H9 (cell line): ENCODE data around the gene RGL2. TPM values are rescaled to one million over a fixed set of nuclear protein-coding genes. Genes with fewer than 3 reads are reported as not detected.

ENCODE experiments used
- DNase-seq: peaks from one replicate; pipeline ENCODE4 v3.0.0-alpha.2; 2017
- H2AFZ ChIP-seq: one replicate; pipeline ENCODE4 v1.6.1; 2013; ENCODE audit warnings: mild to moderate bottlenecking, low read length, control low read depth, moderate library complexity
- H2AK5ac ChIP-seq: 2 replicates; pipeline ENCODE4 v1.6.1; 2013; ENCODE audit warnings: low read length, control low read depth, mixed read lengths; ENCODE audit not compliant: insufficient read length
- H2BK120ac ChIP-seq: one replicate; pipeline ENCODE4 v1.6.1; 2013; ENCODE audit warnings: low read depth, mild to moderate bottlenecking, low read length, control low read depth, inconsistent platforms; ENCODE audit not compliant: poor library complexity, severe bottlenecking
- H2BK12ac ChIP-seq: 2 replicates; pipeline ENCODE4 v1.6.1; 2013; ENCODE audit warnings: low read length, control low read depth, mixed read lengths, low read depth; ENCODE audit not compliant: insufficient read length
- H2BK15ac ChIP-seq: 2 replicates; pipeline ENCODE4 v1.6.1; 2013; ENCODE audit warnings: low read depth, low read length, control low read depth
- H2BK20ac ChIP-seq: one replicate; pipeline ENCODE4 v1.6.1; 2013; ENCODE audit warnings: low read depth, mild to moderate bottlenecking, low read length, control low read depth, inconsistent platforms; ENCODE audit not compliant: poor library complexity, severe bottlenecking
- H2BK5ac ChIP-seq: 2 replicates; pipeline ENCODE4 v1.6.1; 2013; ENCODE audit warnings: low read length, control low read depth, mixed read lengths; ENCODE audit not compliant: insufficient read length
- H3K14ac ChIP-seq: 2 replicates; pipeline ENCODE4 v1.6.1; 2013; ENCODE audit warnings: low read length, control low read depth; ENCODE audit not compliant: insufficient read depth
- H3K18ac ChIP-seq: 2 replicates; pipeline ENCODE4 v1.6.1; 2013; ENCODE audit warnings: low read depth, mild to moderate bottlenecking, mixed read lengths, low read length, control low read depth; ENCODE audit not compliant: insufficient read length
- H3K23ac ChIP-seq: 2 replicates; pipeline ENCODE4 v1.6.1; 2013; ENCODE audit warnings: low read length, control low read depth, mixed read lengths, low read depth; ENCODE audit not compliant: insufficient read length
- H3K23me2 ChIP-seq: 2 replicates; pipeline ENCODE4 v1.6.1; 2013; ENCODE audit warnings: low read depth, mild to moderate bottlenecking, mixed read lengths, low read length, control low read depth; ENCODE audit not compliant: insufficient read length, poor library complexity, severe bottlenecking
- H3K27ac ChIP-seq: 2 replicates; pipeline ENCODE4 v1.5.1; 2013; ENCODE audit warnings: low read length, control low read depth, mixed read lengths, low read depth; ENCODE audit not compliant: insufficient read length
- H3K27me3 ChIP-seq: 2 replicates; pipeline ENCODE4 v1.6.1; 2013; ENCODE audit warnings: low read length, control low read depth, inconsistent platforms; ENCODE audit not compliant: insufficient read depth
- H3K4ac ChIP-seq: 2 replicates; pipeline ENCODE4 v1.6.1; 2013; ENCODE audit warnings: low read depth, mild to moderate bottlenecking, control low read depth, inconsistent platforms, low read length, moderate library complexity
- H3K4me1 ChIP-seq: 2 replicates; pipeline ENCODE4 v1.6.1; 2013; ENCODE audit warnings: low read length, control low read depth, inconsistent platforms; ENCODE audit not compliant: insufficient read depth
- H3K4me2 ChIP-seq: 2 replicates; pipeline ENCODE4 v1.6.1; 2013; ENCODE audit warnings: low read length, control low read depth, mixed read lengths; ENCODE audit not compliant: insufficient read length, insufficient read depth
- H3K56ac ChIP-seq: 2 replicates; pipeline ENCODE4 v1.6.1; 2013; ENCODE audit warnings: low read depth, mild to moderate bottlenecking, mixed read lengths, low read length, control low read depth; ENCODE audit not compliant: insufficient read length
- H3K79me1 ChIP-seq: 2 replicates; pipeline ENCODE4 v1.6.1; 2013; ENCODE audit warnings: low read depth, mild to moderate bottlenecking, moderate library complexity, low read length, control low read depth, inconsistent platforms; ENCODE audit not compliant: insufficient read depth, poor library complexity, severe bottlenecking
- H3K79me2 ChIP-seq: 2 replicates; pipeline ENCODE4 v1.6.1; 2013; ENCODE audit warnings: low read length, control low read depth, inconsistent platforms; ENCODE audit not compliant: insufficient read depth
- H3K9ac ChIP-seq: 2 replicates; pipeline ENCODE4 v1.6.1; 2013; ENCODE audit warnings: low read length, control low read depth, mixed read lengths; ENCODE audit not compliant: insufficient read length; ENCODE audit errors: extremely low read depth
- H3K9me3 ChIP-seq: one replicate; pipeline ENCODE4 v1.6.1; 2013; ENCODE audit warnings: low read depth, low read length, inconsistent platforms; ENCODE audit not compliant: control insufficient read depth
- H3T11ph ChIP-seq: one replicate; pipeline ENCODE4 v1.6.1; 2013; ENCODE audit warnings: mild to moderate bottlenecking, low read length, control low read depth, inconsistent platforms
- H4K20me1 ChIP-seq: one replicate; pipeline ENCODE4 v1.6.1; 2013; ENCODE audit not compliant: control insufficient read depth, insufficient read length, insufficient read depth
- H4K5ac ChIP-seq: 2 replicates; pipeline ENCODE4 v1.6.1; 2013; ENCODE audit warnings: low read depth, mild to moderate bottlenecking, mixed read lengths, low read length, control low read depth; ENCODE audit not compliant: insufficient read length
- H4K8ac ChIP-seq: replicated peaks from 2 replicates; pipeline ENCODE4 v1.6.1; 2013; ENCODE audit warnings: low read length, control low read depth, mixed read lengths, low read depth; ENCODE audit not compliant: insufficient read length
- H4K91ac ChIP-seq: 2 replicates; pipeline ENCODE4 v1.6.1; 2013; ENCODE audit warnings: low read depth, mild to moderate bottlenecking, moderate library complexity, mixed read lengths, low read length, control low read depth; ENCODE audit not compliant: insufficient read length
- H3K27ac Mint-ChIP-seq, 3 experiments: 2 replicates in 2 of 3; 3 replicates in 1 of 3; pipeline ENCODE4 v1.8.0; 2020 to 2021; ENCODE audit warnings: mixed read lengths in 3 of 3, mild to moderate bottlenecking in 1 of 3, moderate library complexity in 1 of 3
- H3K27me3 Mint-ChIP-seq: 2 replicates; pipeline ENCODE4 v1.8.0; 2021; ENCODE audit warnings: low read depth, mild to moderate bottlenecking, moderate library complexity, mixed read lengths
- H3K36me3 Mint-ChIP-seq, 3 experiments: 2 replicates in 2 of 3; 3 replicates in 1 of 3; pipeline ENCODE4 v1.8.0; 2020 to 2021; ENCODE audit warnings: low read depth in 3 of 3, mixed read lengths in 3 of 3; ENCODE audit not compliant: insufficient read depth in 1 of 3
- H3K4me1 Mint-ChIP-seq, 2 experiments: 2 replicates each; pipeline ENCODE4 v1.8.0; 2020; ENCODE audit warnings: mixed read lengths in 2 of 2
- H3K4me3 Mint-ChIP-seq, 2 experiments: 2 replicates in 1 of 2; 3 replicates in 1 of 2; pipeline ENCODE4 v1.8.0; 2020 to 2021; ENCODE audit warnings: mild to moderate bottlenecking in 2 of 2, mixed read lengths in 2 of 2, moderate library complexity in 1 of 2
- H3K9me3 Mint-ChIP-seq, 2 experiments: 2 replicates in 1 of 2; 3 replicates in 1 of 2; pipeline ENCODE4 v1.8.0; 2020; ENCODE audit warnings: mild to moderate bottlenecking in 2 of 2, mixed read lengths in 2 of 2, moderate library complexity in 1 of 2
- CTCF ChIP-seq: fragments of 200-600 bp; sonication (generic); conservative IDR thresholded peaks from 3 replicates; pipeline ENCODE4 v1.8.0; 2021; ENCODE audit warnings: antibody characterized with exemption, mild to moderate bottlenecking
- WGBS: extraction: QIAGEN DNeasy Blood & Tissue Kit; methylation state at CpG from one replicate; pipeline ENCODE4 v1.1.7; 2013; ENCODE audit warnings: missing lambda C conversion rate, low lambda C conversion rate, mixed read lengths; ENCODE audit not compliant: insufficient read length; ENCODE audit errors: extremely low coverage; 5-methylcytosine and 5-hydroxymethylcytosine counted together
- total RNA-seq: library from RNA; stranded (reverse); gene quantifications from 2 replicates; pipeline ENCODE4 v1.2.1, GENCODE V29; 2021

The RGL2 gene
- total RNA-seq, 1 experiment from 2014 or later: 74.3 TPM

DNA sequence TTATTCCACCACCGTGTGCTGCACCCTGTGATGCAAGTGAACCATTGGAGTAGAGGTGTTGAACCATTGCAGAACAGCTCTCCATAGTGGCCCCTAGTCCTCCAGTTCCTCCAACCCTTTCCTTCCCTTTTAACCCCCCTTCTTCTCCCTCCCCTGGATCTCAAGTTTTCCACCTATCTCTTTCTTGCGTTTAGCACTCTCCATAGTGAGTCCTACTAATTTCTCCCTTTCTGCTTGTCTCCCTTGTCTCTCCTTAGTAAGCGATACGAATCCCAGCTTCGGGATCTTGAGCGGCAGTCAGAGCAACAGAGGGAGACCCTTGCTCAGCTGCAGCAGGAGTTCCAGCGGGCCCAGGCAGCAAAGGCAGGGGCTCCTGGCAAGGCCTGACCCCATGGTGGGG, 8.3 kb downstream of the RGL2 start:
- H3K27ac Mint-ChIP-seq: peak overlapping the region in 2 of 3 experiments; percentile 52 to 97; a peak in 2 of 7 replicates
- no peak overlapping the region for H3K9ac ChIP-seq
- H3K79me1 ChIP-seq: peaks cover 8% of the 10 kb centered on the region
- peak overlapping the region; percentile 74 for H3K4me2 ChIP-seq
- H4K91ac ChIP-seq: no peak overlapping the region
- no peak overlapping the region for H2BK20ac ChIP-seq
- no peak overlapping the region for H2BK15ac ChIP-seq
- no peaks in the 10 kb centered on the region for H4K20me1 ChIP-seq
- no peak overlapping the region for H3K27ac ChIP-seq
- H3K36me3 Mint-ChIP-seq: peaks cover 29 to 74% (median 54%) of the 10 kb centered on the region in 3 experiments
- H3T11ph ChIP-seq: no peak overlapping the region
- H2AFZ ChIP-seq: no peak overlapping the region
- H3K4ac ChIP-seq: no peak overlapping the region
- no peak overlapping the region for H3K14ac ChIP-seq
- no peak for TF ChIP-seq CTCF
- H4K5ac ChIP-seq: no peak overlapping the region
- H3K9me3 Mint-ChIP-seq: no peaks in the 10 kb centered on the region
- H3K4me1 Mint-ChIP-seq: peaks cover 7 to 20% of the 10 kb centered on the region in 2 experiments
- no peak for DNase-seq
- H3K79me2 ChIP-seq: peaks cover 7% of the 10 kb centered on the region; the same call in 1 of the 2 replicates
- WGBS: no CpG with 5 or more reads among the region's 7 CpGs
- H3K9me3 ChIP-seq: no peaks in the 10 kb centered on the region
- H3K23me2 ChIP-seq: peaks cover 12% of the 10 kb centered on the region
- no peak overlapping the region for H2BK12ac ChIP-seq
- H3K18ac ChIP-seq: no peak overlapping the region
- H3K4me3 Mint-ChIP-seq: peak overlapping the region; percentile 99 to 100
- no peaks in the 10 kb centered on the region; the same call in 1 of the 2 replicates for H3K27me3 Mint-ChIP-seq
- no peak overlapping the region for H3K56ac ChIP-seq
- no peak overlapping the region for H2BK120ac ChIP-seq
- H2BK5ac ChIP-seq: no peak overlapping the region
- H3K23ac ChIP-seq: no peak overlapping the region
- no peak overlapping the region for H2AK5ac ChIP-seq
- no peaks in the 10 kb centered on the region for H3K27me3 ChIP-seq
- no peak overlapping the region for H4K8ac ChIP-seq
- H3K4me1 ChIP-seq: no peaks in the 10 kb centered on the region; the same call in 1 of the 2 replicates
